RWPE1 (cell line): ENCODE measurements around the gene DOCK1.
A peak's percentile ranks its signal among the peaks of the same experiment; 100 is the strongest.

Experiments used
- CTCF ChIA-PET: fragments of 350-600 bp; sonication (Branson Sonifier 250); formaldehyde crosslinking; extraction: SDS; loops from one replicate; lab custom pipeline; 2021; lab: Yijun Ruan, JAX
- POLR2A ChIA-PET: fragments of 400-600 bp; formaldehyde crosslinking; extraction: SDS; loops from one replicate; lab custom pipeline; 2020; ENCODE audit warnings: antibody characterized with exemption; ENCODE audit not compliant: low non-redundant PET; lab: Yijun Ruan, JAX
- DNase-seq: peaks from one replicate; pipeline ENCODE4 v3.0.0; 2012; ENCODE audit warnings: low spot score
- H3K27ac ChIP-seq: fragments of 450-650 bp; 2 replicates; pipeline ENCODE4 v1.5.1; 2017
- CTCF ChIP-seq: fragments of 450-650 bp; conservative IDR thresholded peaks from 2 replicates; pipeline ENCODE4 v1.5.1; 2017; ENCODE audit warnings: low read depth, mild to moderate bottlenecking

Gene DOCK1

GRCh38 chr10:126979311-126979710 is 74.1 kb downstream of the DOCK1 start:
- ChIA-PET POLR2A (interaction anchor here (0.6 kb wide), 1 partner anchor 178 kb away, joined by 3 read pairs; no protein-coding TSS in a partner anchor), CTCF (no interaction called here)

GRCh38 chr10:126993208-126993607 is 88.0 kb downstream of the DOCK1 start:
- TF ChIP-seq CTCF, result no peak
- CTCF ChIA-PET, result no interaction called here
- POLR2A ChIA-PET, result no interaction called here

More at GRCh38 chr10:126979311-126979710, 74.1 kb downstream of the DOCK1 start:
- DNase-seq, result no peak
- H3K27ac ChIP-seq, result no peak overlapping the region
- TF ChIP-seq CTCF, result no peak

GRCh38 chr10:126997801-126998590 is 92.8 kb downstream of the DOCK1 start:
- ChIA-PET POLR2A (no interaction called here), CTCF (no interaction called here)
- no peak overlapping the region for H3K27ac ChIP-seq
- no peak for TF ChIP-seq CTCF
- no peak for DNase-seq

More at GRCh38 chr10:126993208-126993607, 88.0 kb downstream of the DOCK1 start:
- H3K27ac ChIP-seq, result no peak overlapping the region
- DNase-seq, result no peak

- no peak overlapping the region for H3K27ac ChIP-seq
- POLR2A ChIA-PET, result no interaction called here
- no peak for TF ChIP-seq CTCF
- DNase-seq, result no peak
- CTCF ChIA-PET, result interaction anchor here (0.7 kb wide), 1 partner anchor 84 kb away, joined by 5 read pairs; no protein-coding TSS in a partner anchor
Measured at GRCh38 chr10:127000598-127000997, 95.4 kb downstream of the DOCK1 start.

GRCh38 chr10:127003032-127003685 is 97.9 kb downstream of the DOCK1 start:
- peak overlapping the region; percentile 32 for H3K27ac ChIP-seq
- ChIA-PET CTCF (interaction anchor here (0.6 kb wide), 1 partner anchor 99 kb away, joined by 3 read pairs; no protein-coding TSS in a partner anchor), POLR2A (no interaction called here)
- no peak for TF ChIP-seq CTCF
- no peak for DNase-seq

GRCh38 chr10:127006453-127006852 is 101.2 kb downstream of the DOCK1 start:
- ChIA-PET POLR2A (no interaction called here), CTCF (no interaction called here)
- no peak for DNase-seq
- TF ChIP-seq CTCF, result no peak
- no peak overlapping the region for H3K27ac ChIP-seq
